OCI-M1 (cell line): Measurements from ENCODE around the gene CTRL.
"Not testable (repeated sequence)": the region's sequence is repeated elsewhere in the genome, so short reads cannot be mapped to it uniquely, and the experiment has no call there.

Experiments
- DNase-seq: peaks from one replicate; lab custom pipeline; 2025; lab: John Stamatoyannopoulos, UW

The CTRL gene

GRCh38 chr16:67940446-67941089 lies 8.9 kb upstream of the CTRL start:
- DNase-seq, result peak; percentile 12

GRCh38 chr16:67939507-67940445 lies 8.1 kb upstream of the CTRL start:
- DNase-seq, result no peak

- DNase-seq, result not testable (repeated sequence)
Measured at GRCh38 chr16:67937713-67938112, 6.1 kb upstream of the CTRL start.

- DNase-seq, result peak; percentile 95
Measured at GRCh38 chr16:67936880-67937605, 5.4 kb upstream of the CTRL start.

- DNase-seq, result peak; percentile 89
Measured at GRCh38 chr16:67936124-67936879, 4.6 kb upstream of the CTRL start, which contains the start of gene PSMB10. PSMB10 (minus strand) TSS chr16:67936850; CDS start chr16:67936749, 101 bp downstream.

GRCh38 chr16:67935402-67936123 lies 3.9 kb upstream of the CTRL start:
- peak; percentile 98 for DNase-seq

GRCh38 chr16:67935101-67935401 lies 3.4 kb upstream of the CTRL start:
- DNase-seq, result no peak

GRCh38 chr16:67934306-67935100 lies 2.8 kb upstream of the CTRL start:
- no peak for DNase-seq

- DNase-seq, result no peak
Measured at GRCh38 chr16:67933805-67934204, 2.1 kb upstream of the CTRL start.

- DNase-seq, result no peak
Measured at GRCh38 chr16:67932462-67932840, 789 bp upstream of the CTRL start.

- DNase-seq, result no peak
Measured at GRCh38 chr16:67930678-67931211, 917 bp downstream of the CTRL start.

- no peak for DNase-seq
Measured at GRCh38 chr16:67930191-67930590, 1.5 kb downstream of the CTRL start.

GRCh38 chr16:67928561-67929364 lies 2.9 kb downstream of the CTRL start:
- peak; percentile 81 for DNase-seq

- DNase-seq, result no peak
Measured at GRCh38 chr16:67928147-67928546, 3.5 kb downstream of the CTRL start.

- DNase-seq, result no peak
Measured at GRCh38 chr16:67927131-67927941, 4.3 kb downstream of the CTRL start.

- DNase-seq, result no peak
Measured at GRCh38 chr16:67926181-67926750, 5.4 kb downstream of the CTRL start.

- DNase-seq, result no peak
Measured at GRCh38 chr16:67924140-67924906, 7.3 kb downstream of the CTRL start.
